Astrocyte of the spinal cord (primary cell): ENCODE data around the gene PIEZO2.
"Not testable (repeated sequence)": the region's sequence is repeated elsewhere in the genome, so short reads cannot be mapped to it uniquely, and the experiment has no call there.

Experiments
- DNase-seq: peaks from one replicate; pipeline ENCODE4 v3.0.0; 2011; ENCODE audit warnings: low read depth, low spot score
- H3K4me3 ChIP-seq: 2 replicates; pipeline ENCODE4 v1.5.1; 2011; ENCODE audit warnings: low read depth, mild to moderate bottlenecking, low read length, moderate library complexity
- in situ Hi-C: cut with HindIII; loops from 2 replicates; pipeline ENCODE4 v1.10.0; 2017; ENCODE audit warnings: low sequenced_read_pairs
- TF ChIP-seq, protein P1 (sequence below): IDR thresholded peaks from 2 replicates; pipeline ENCODE4 v1.5.1; 2012; ENCODE audit warnings: low read depth, mild to moderate bottlenecking, low read length, inconsistent platforms

PIEZO2 gene

DNA sequence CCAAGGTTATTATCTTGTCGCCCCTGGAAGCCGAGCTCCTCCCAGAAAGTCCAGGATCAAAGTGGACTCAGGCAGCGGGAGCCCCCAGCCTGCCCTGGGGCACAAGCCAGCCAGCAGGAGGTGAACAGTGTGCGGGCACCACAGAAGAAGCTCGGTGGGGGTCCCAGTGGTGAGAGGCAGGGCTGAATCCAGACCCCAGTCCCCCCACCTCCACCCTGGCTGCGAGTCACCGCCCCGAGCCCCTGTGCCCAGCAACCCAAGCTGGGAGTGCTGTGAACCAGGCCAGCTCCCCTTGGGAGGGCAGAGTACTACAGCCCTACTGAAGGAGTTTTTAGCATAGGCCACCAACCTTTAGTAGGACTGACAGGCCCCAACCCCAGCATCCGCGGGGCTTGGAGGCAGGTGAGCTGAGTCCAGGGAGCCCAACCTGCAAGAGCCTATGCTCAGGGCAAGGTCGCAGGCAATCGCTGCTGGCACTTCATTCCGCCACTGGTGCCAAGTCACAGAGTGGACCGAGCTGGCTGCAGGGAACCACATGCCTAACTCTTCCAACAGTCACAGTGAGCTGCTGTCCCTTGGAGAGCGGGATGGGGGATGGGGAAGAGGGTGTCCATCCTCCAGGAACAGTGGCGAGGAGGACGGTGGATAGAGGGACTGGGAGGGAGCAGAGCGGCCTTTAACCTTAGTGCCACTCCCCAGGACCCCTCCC lies 3.0 kb downstream of the PIEZO2 start:
- in situ Hi-C loops, result no loop called here
- H3K4me3 ChIP-seq, result no peak overlapping the region
- DNase-seq, result no peak
- TF ChIP-seq, protein P1, sequence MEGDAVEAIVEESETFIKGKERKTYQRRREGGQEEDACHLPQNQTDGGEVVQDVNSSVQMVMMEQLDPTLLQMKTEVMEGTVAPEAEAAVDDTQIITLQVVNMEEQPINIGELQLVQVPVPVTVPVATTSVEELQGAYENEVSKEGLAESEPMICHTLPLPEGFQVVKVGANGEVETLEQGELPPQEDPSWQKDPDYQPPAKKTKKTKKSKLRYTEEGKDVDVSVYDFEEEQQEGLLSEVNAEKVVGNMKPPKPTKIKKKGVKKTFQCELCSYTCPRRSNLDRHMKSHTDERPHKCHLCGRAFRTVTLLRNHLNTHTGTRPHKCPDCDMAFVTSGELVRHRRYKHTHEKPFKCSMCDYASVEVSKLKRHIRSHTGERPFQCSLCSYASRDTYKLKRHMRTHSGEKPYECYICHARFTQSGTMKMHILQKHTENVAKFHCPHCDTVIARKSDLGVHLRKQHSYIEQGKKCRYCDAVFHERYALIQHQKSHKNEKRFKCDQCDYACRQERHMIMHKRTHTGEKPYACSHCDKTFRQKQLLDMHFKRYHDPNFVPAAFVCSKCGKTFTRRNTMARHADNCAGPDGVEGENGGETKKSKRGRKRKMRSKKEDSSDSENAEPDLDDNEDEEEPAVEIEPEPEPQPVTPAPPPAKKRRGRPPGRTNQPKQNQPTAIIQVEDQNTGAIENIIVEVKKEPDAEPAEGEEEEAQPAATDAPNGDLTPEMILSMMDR, result no peak

DNA sequence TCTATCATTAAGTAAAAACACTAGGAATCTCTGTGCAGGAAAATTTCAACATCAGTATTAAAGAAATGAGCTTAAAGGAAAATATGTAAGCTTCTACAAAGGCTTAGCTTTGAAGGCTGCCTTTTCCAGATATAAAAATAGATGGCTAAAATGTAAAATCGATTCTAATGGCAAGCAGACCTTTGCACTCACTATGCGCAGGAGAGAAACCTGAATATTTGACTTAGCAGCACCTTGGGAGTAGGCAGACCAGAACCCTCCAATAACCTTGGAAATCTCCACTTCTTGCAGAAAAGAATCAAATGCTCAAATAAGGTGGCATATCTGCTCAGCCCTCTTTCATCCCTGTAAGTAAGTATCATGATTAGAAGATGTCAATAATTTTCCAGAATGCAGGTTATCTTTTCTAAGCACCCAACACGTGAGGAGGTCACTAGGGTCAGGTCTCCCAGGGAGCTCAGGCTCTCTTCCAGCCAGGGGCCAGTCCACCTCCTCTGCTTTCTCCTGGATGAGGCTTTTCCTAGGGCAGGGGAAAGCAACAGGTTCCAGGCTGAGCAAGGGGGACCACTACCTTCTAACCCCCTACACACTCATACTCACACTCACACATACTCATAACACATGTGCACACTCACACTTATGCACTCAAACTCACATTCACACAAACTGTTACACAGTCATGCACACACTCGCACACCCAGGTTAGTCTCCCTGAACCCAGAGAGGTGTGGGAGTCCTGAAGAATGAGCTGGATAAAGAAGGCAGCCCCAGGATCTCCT lies 3.8 kb downstream of the PIEZO2 start:
- TF ChIP-seq, protein P1, result no peak
- DNase-seq, result no peak
- no peak overlapping the region for H3K4me3 ChIP-seq
- in situ Hi-C loops, result no loop called here

DNA sequence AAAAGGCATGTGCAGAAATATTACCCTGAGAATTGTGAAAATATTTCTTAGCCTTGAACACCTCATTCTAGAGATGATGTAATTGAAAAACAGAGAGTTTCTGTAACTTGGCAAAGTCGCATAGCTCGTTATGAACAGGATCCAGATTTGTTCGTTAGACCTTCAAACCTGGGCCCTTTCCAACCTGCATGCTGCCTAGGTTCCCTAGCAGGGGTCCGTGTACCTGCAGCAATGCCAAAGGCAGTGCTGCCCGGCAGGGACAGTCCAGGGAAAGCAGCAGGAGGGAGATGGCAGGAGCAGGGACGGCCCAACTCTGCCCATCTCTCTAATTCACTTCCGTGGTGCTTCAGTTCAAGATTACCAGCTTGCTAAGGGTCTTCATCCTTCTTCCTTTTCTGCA lies 12.0 kb downstream of the PIEZO2 start:
- DNase-seq, result no peak
- TF ChIP-seq, protein P1, result no peak
- in situ Hi-C loops, result no loop called here
- H3K4me3 ChIP-seq, result no peak overlapping the region

DNA sequence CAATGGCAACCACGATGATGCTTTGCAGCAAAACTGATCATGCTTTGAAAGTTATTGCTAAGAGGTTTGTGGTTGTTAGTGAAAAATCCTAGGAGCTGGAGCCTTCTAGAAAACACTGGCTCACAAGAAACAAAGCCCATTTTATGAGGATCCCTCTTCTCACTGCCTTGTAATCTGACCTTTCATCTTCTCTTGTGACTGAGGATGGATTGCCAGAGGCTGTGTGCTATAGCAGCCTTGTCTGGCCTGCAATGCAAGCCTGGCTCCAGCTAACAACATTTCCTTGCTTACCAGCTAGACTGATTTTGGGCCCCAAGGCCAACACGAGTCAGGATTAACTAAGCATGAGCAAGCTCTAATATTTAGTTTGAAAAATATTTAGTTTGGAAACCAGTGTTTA lies 13.1 kb downstream of the PIEZO2 start:
- no peak for DNase-seq
- in situ Hi-C loops, result no loop called here
- no peak overlapping the region for H3K4me3 ChIP-seq
- TF ChIP-seq, protein P1, result no peak

DNA sequence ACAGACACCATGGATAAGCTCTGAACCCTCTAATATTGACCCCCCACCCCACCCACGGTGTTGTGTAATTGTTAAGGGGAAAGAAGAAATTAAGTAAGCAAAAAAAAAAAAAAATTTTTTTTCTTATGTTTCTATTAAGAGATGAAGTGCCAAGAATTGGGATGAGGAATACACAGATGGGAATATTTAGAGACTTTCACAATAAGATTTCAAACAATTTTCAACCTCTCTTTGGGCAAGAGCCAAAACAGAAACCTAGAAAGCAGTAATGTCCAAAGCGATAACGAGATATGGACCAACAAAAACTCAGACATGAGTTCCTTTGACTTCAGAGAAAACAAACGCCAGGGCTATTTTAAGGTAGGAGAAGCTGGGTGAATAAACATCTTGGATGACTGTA lies 14.4 kb downstream of the PIEZO2 start:
- in situ Hi-C loops, result no loop called here
- no peak for DNase-seq
- no peak overlapping the region for H3K4me3 ChIP-seq
- TF ChIP-seq, protein P1, result no peak

DNA sequence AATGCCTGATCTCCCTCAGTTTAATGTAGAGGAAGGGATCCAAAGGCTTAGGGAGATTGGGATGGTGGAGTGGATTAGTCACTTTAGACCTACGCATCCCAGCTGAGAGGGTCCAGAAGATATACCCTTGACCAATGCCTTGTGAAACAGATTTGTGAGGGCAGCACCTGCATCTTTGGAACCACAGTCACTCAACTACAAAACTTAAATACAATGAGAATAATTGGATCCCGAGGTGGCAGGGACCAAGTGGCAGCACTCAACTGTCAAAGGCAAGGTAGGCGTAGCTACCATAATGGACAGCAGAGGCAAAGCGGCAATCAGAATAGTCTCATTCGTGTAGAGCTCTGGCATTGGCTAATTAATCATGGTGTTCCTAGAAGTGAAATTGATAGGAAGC lies 20.3 kb downstream of the PIEZO2 start:
- in situ Hi-C loops, H3K4me3 ChIP-seq, DNase-seq: not testable (repeated sequence)
